Smooth muscle cell (in vitro differentiated cells): Measurements from ENCODE around the gene TIAL1. TPM values are rescaled to one million over a fixed set of nuclear protein-coding genes. Genes with fewer than 3 reads are reported as not detected.
"Not testable (repeated sequence)": the region's sequence is repeated elsewhere in the genome, so short reads cannot be mapped to it uniquely, and the experiment has no call there.

ENCODE experiments used
- DNase-seq: peaks from one replicate; lab custom pipeline; 2025; ENCODE audit not compliant: unreplicated experiment; lab: John Stamatoyannopoulos, UW
- H2AFZ ChIP-seq: fragments of 200-600 bp; sonication (generic); 2 replicates; pipeline ENCODE4 v1.6.0; 2016; ENCODE audit warnings: antibody characterized with exemption, low read depth, mild to moderate bottlenecking
- H3F3A ChIP-seq: fragments of 200-600 bp; sonication (generic); 2 replicates; pipeline ENCODE4 v1.6.0; 2017; ENCODE audit warnings: antibody characterized with exemption, low read depth
- H3K27ac ChIP-seq: fragments of 200-600 bp; sonication (generic); 2 replicates; pipeline ENCODE4 v1.5.1; 2016; ENCODE audit warnings: low read depth, mild to moderate bottlenecking
- H3K27me3 ChIP-seq: fragments of 200-600 bp; sonication (generic); 2 replicates; pipeline ENCODE4 v1.6.1; 2016; ENCODE audit warnings: low read depth, mild to moderate bottlenecking
- H3K36me3 ChIP-seq: fragments of 200-600 bp; sonication (generic); 2 replicates; pipeline ENCODE4 v1.5.1; 2016; ENCODE audit warnings: low read depth
- H3K4me1 ChIP-seq: fragments of 200-600 bp; sonication (generic); 2 replicates; pipeline ENCODE4 v1.5.1; 2016; ENCODE audit warnings: low read depth
- H3K4me2 ChIP-seq: fragments of 200-600 bp; sonication (generic); 2 replicates; pipeline ENCODE4 v1.6.0; 2016; ENCODE audit warnings: mild to moderate bottlenecking
- H3K4me3 ChIP-seq: fragments of 200-600 bp; sonication (generic); 2 replicates; pipeline ENCODE4 v1.5.1; 2016; ENCODE audit warnings: mild to moderate bottlenecking
- H3K79me2 ChIP-seq: fragments of 200-600 bp; sonication (generic); 2 replicates; pipeline ENCODE4 v1.6.0; 2016; ENCODE audit warnings: low read depth, mild to moderate bottlenecking
- H3K9ac ChIP-seq: fragments of 200-600 bp; sonication (generic); 2 replicates; pipeline ENCODE4 v1.6.0; 2016; ENCODE audit warnings: low read depth
- H3K9me3 ChIP-seq: fragments of 200-600 bp; sonication (generic); replicated peaks from 2 replicates; pipeline ENCODE4 v1.5.1; 2016; ENCODE audit warnings: low read depth
- H4K20me1 ChIP-seq: fragments of 200-600 bp; sonication (generic); 2 replicates; pipeline ENCODE4 v1.6.0; 2016; ENCODE audit warnings: low read depth
- WGBS: methylation state at CpG from one replicate; pipeline ENCODE4 v1.1.7; 2016; ENCODE audit warnings: low lambda C conversion rate; 5-methylcytosine and 5-hydroxymethylcytosine counted together
- polyA plus RNA-seq: library from polyadenylated mRNA; unstranded; fragments of >200 nt; fragmentation: Nextera tagmentation; extraction: Ambion mirVana; gene quantifications from 2 replicates; pipeline ENCODE4 v1.2.1, GENCODE V29; 2016
- total RNA-seq: library from RNA; depleted of rRNA; stranded (reverse); fragments of >200 nt; gene quantifications from 2 replicates; pipeline ENCODE4 v1.2.3, GENCODE V29; 2014
- TF ChIP-seq, protein P1 (sequence below): fragments of 200-600 bp; sonication (generic); IDR thresholded peaks from 2 replicates; pipeline ENCODE4 v1.5.1; 2017; ENCODE audit warnings: borderline replicate concordance, mild to moderate bottlenecking, antibody characterized with exemption; ENCODE audit not compliant: insufficient read depth, poor library complexity, severe bottlenecking

Gene TIAL1
- total and polyA plus RNA-seq, 2 experiments from 2014 or later = 40.0 to 117 TPM

GRCh38 chr10:119535305-119535704 is 61.5 kb downstream of the TIAL1 start:
- TF ChIP-seq, protein P1, sequence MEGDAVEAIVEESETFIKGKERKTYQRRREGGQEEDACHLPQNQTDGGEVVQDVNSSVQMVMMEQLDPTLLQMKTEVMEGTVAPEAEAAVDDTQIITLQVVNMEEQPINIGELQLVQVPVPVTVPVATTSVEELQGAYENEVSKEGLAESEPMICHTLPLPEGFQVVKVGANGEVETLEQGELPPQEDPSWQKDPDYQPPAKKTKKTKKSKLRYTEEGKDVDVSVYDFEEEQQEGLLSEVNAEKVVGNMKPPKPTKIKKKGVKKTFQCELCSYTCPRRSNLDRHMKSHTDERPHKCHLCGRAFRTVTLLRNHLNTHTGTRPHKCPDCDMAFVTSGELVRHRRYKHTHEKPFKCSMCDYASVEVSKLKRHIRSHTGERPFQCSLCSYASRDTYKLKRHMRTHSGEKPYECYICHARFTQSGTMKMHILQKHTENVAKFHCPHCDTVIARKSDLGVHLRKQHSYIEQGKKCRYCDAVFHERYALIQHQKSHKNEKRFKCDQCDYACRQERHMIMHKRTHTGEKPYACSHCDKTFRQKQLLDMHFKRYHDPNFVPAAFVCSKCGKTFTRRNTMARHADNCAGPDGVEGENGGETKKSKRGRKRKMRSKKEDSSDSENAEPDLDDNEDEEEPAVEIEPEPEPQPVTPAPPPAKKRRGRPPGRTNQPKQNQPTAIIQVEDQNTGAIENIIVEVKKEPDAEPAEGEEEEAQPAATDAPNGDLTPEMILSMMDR = no peak
- WGBS = 67% methylated on average over 3 of the region's 3 CpGs

GRCh38 chr10:119533473-119533872 is 63.3 kb downstream of the TIAL1 start:
- no peak overlapping the region for H3K27ac ChIP-seq
- H3K79me2 ChIP-seq = peaks cover 78% of the 10 kb centered on the region
- H3K9ac ChIP-seq = no peak overlapping the region
- WGBS = 75% methylated on average over 2 of the region's 2 CpGs
- no peaks in the 10 kb centered on the region for H3K36me3 ChIP-seq
- no peaks in the 10 kb centered on the region for H3K4me1 ChIP-seq
- H3K4me2 ChIP-seq = no peak overlapping the region
- no peak for DNase-seq
- H3K4me3 ChIP-seq = no peak overlapping the region
- no peaks in the 10 kb centered on the region for H3K27me3 ChIP-seq
- no peaks in the 10 kb centered on the region for H3F3A ChIP-seq
- peaks cover 50% of the 10 kb centered on the region for H4K20me1 ChIP-seq
- no peaks in the 10 kb centered on the region for H3K9me3 ChIP-seq
- no peak overlapping the region for H2AFZ ChIP-seq
- TF ChIP-seq, protein P1 = no peak

More at GRCh38 chr10:119535305-119535704, 61.5 kb downstream of the TIAL1 start:
- Histone ChIP-seq H3K4me3 (no peak overlapping the region), H4K20me1 (peaks cover 52% of the 10 kb centered on the region), H3K27ac (peak overlapping the region; percentile 70), H2AFZ (no peak overlapping the region), H3K27me3 (no peaks in the 10 kb centered on the region), H3K9me3 (no peaks in the 10 kb centered on the region), H3K9ac (no peak overlapping the region), H3K79me2 (peaks cover 84% of the 10 kb centered on the region), H3K4me2 (peak overlapping the region; percentile 60), H3K4me1 (no peaks in the 10 kb centered on the region), H3K36me3 (no peaks in the 10 kb centered on the region), H3F3A (no peaks in the 10 kb centered on the region)
- no peak for DNase-seq

DNA sequence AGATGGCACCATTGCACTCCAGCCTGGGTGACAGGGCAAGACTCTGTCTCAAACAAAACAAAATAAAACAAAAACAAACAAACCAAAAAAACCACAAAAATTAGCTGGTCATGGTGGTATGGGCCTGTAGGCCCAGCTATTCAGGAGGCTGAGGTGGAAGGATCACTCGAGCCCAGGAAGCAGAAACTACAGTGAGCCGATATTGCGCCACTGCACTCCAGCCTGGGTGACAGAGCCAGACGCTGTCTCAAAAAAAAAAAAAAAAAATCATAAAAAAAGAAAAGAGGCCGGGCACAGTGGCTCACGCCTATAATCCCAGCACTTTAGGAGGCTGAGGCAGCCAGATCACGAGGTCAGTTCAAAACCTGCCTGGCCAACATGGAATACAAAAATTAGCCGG is 64.0 kb downstream of the TIAL1 start:
- H2AFZ ChIP-seq = not testable (repeated sequence)
- WGBS = 66% methylated on average over 8 of the region's 8 CpGs

GRCh38 chr10:119532251-119532650 is 64.5 kb downstream of the TIAL1 start:
- not testable (repeated sequence) for H3K9me3 ChIP-seq, H3F3A ChIP-seq, DNase-seq, H3K4me1 ChIP-seq, H2AFZ ChIP-seq, H3K9ac ChIP-seq, H3K27me3 ChIP-seq, H3K4me3 ChIP-seq, H3K4me2 ChIP-seq, H3K36me3 ChIP-seq
- 95% methylated on average over 8 of the region's 8 CpGs for WGBS
- Histone ChIP-seq H4K20me1 (peaks cover 53% of the 10 kb centered on the region), H3K79me2 (peaks cover 78% of the 10 kb centered on the region), H3K27ac (peak overlapping the region; percentile 11)

More for the DNA sequence above, 64.0 kb downstream of the TIAL1 start:
- H3F3A ChIP-seq, H3K4me1 ChIP-seq, H3K4me3 ChIP-seq, DNase-seq, H3K9ac ChIP-seq, H3K9me3 ChIP-seq, H3K27me3 ChIP-seq, H3K36me3 ChIP-seq, H3K4me2 ChIP-seq, H3K27ac ChIP-seq: not testable (repeated sequence)
- peaks cover 81% of the 10 kb centered on the region for H3K79me2 ChIP-seq
- H4K20me1 ChIP-seq = peaks cover 50% of the 10 kb centered on the region

GRCh38 chr10:119531067-119531466 is 65.7 kb downstream of the TIAL1 start:
- Histone ChIP-seq H3K4me2 (no peak overlapping the region), H2AFZ (no peak overlapping the region), H3K79me2 (peaks cover 74% of the 10 kb centered on the region), H3K36me3 (no peaks in the 10 kb centered on the region), H3K27me3 (no peaks in the 10 kb centered on the region), H3K9ac (no peak overlapping the region), H3K9me3 (no peaks in the 10 kb centered on the region), H4K20me1 (peaks cover 56% of the 10 kb centered on the region), H3K4me1 (no peaks in the 10 kb centered on the region), H3K27ac (peak overlapping the region; percentile 21), H3K4me3 (no peak overlapping the region), H3F3A (no peaks in the 10 kb centered on the region)
- DNase-seq = no peak
- TF ChIP-seq, protein P1 = no peak
- WGBS = 61% methylated on average over 1 of the region's 1 CpG

DNA sequence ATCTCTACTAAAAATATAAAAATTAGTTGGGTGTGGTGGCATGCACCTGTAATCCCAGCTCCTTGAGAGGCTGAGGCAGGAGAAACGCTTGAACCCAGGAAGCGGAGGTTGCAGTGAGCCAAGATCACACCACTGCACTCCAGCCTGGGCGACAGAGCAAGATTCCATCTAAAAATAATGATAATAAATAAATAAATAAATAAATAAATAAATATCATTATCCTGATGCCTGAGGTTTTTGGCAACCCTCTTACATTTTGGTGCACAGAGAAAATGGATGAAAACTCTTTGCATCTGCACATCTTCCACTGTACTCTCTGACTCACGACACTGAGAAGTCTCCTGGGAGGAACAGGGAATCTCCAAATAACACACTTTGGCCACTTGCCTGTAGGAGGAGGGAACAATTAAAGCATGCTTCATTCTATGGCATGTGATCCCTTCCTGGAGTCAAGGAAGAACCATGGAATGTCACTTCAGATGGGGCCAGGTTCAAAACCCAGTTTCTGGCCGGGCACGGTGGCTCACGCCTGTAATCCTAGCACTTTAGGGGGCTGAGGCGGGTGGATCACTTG is 68.0 kb downstream of the TIAL1 start:
- not testable (repeated sequence) for H3K4me2 ChIP-seq, H3K9ac ChIP-seq, H3K4me3 ChIP-seq, H3K9me3 ChIP-seq, H3K4me1 ChIP-seq, H3K36me3 ChIP-seq, DNase-seq, H3K27ac ChIP-seq, H2AFZ ChIP-seq, H3K27me3 ChIP-seq, H3F3A ChIP-seq
- Histone ChIP-seq H3K79me2 (peaks cover 57% of the 10 kb centered on the region), H4K20me1 (peaks cover 38% of the 10 kb centered on the region)
- 85% methylated on average over 8 of the region's 8 CpGs for WGBS
